Gastroesophageal sphincter (tissue), 4 donors: ENCODE measurements around the gene OPN4. TPM values are rescaled to one million over a fixed set of nuclear protein-coding genes. Genes with fewer than 3 reads are reported as not detected.
A peak's percentile ranks its signal among the peaks of the same experiment; 100 is the strongest.

Experiments
- ATAC-seq: fragments of 150-250 bp; one replicate; pipeline ENCODE4 v1.9.1; 2016; ENCODE audit warnings: mild to moderate bottlenecking, moderate library complexity
- H3K27ac ChIP-seq, 4 donors: fragments of 200-600 bp; sonication (generic) in 3 of 4; 1 replicate in 3 of 4; 2 replicates in 1 of 4; pipeline ENCODE4 v1.5.1; 2016 to 2019
- H3K27me3 ChIP-seq: fragments of 200-600 bp; sonication (generic); one replicate; pipeline ENCODE4 v1.5.1; 2019
- H3K36me3 ChIP-seq, 2 donors: fragments of 200-600 bp; sonication (generic); one replicate each; pipeline ENCODE4 v1.5.1; 2019; ENCODE audit warnings: control low read depth in 1 of 2
- H3K4me1 ChIP-seq, 3 donors: fragments of 200-600 bp; sonication (generic); 1 replicate in 2 of 3; 2 replicates in 1 of 3; pipeline ENCODE4 v1.5.1; 2016 to 2019; ENCODE audit warnings: control low read depth in 2 of 3
- H3K4me3 ChIP-seq, 2 donors: fragments of 200-600 bp; sonication (generic); one replicate each; pipeline ENCODE4 v1.5.1; 2019; ENCODE audit warnings: mild to moderate bottlenecking in 1 of 2, moderate library complexity in 1 of 2
- H3K9me3 ChIP-seq, 3 donors: fragments of 200-600 bp; sonication (generic); one replicate each; pipeline ENCODE4 v1.5.1; 2017 to 2019; ENCODE audit warnings: control low read depth in 2 of 3
- CTCF ChIP-seq, 4 experiments: fragments of 200-600 bp in 2 of 4; fragments of 450-650 bp in 2 of 4; sonication (generic) in 1 of 4; IDR thresholded peaks; one replicate each; pipeline ENCODE4 v1.5.1; 2017 to 2019; ENCODE audit warnings: antibody characterized with exemption in 4 of 4, mild to moderate bottlenecking in 2 of 4, moderate library complexity in 2 of 4
- EP300 ChIP-seq: sonication (generic); formaldehyde crosslinking; IDR thresholded peaks from one replicate; pipeline ENCODE4 v1.6.1; 2017; ENCODE audit warnings: antibody characterized with exemption, mild to moderate bottlenecking
- POLR2A ChIP-seq, 2 donors: fragments of 450-650 bp; IDR thresholded peaks; one replicate each; pipeline ENCODE4 v1.6.1; 2017; ENCODE audit warnings: antibody characterized with exemption in 2 of 2, mild to moderate bottlenecking in 2 of 2, moderate library complexity in 1 of 2
- POLR2AphosphoS5 ChIP-seq: sonication (generic); formaldehyde crosslinking; IDR thresholded peaks from one replicate; pipeline ENCODE4 v1.6.1; 2017; ENCODE audit warnings: antibody characterized with exemption
- WGBS, 2 donors: methylation state at CpG; one replicate each; pipeline ENCODE4 v1.1.5; 2018; ENCODE audit warnings: low coverage in 1 of 2; 5-methylcytosine and 5-hydroxymethylcytosine counted together
- total RNA-seq, 4 donors: library from RNA; depleted of rRNA; stranded (reverse); fragments of >200 nt; gene quantifications; one replicate each; pipeline ENCODE4 v1.1.0, GENCODE V29; 2016

The OPN4 gene
- total RNA-seq, 4 donors from 2014 or later = not detected

- peaks cover 0 to 22% of the 10 kb centered on the region in 2 donors for H3K36me3 ChIP-seq
- peaks cover 0 to 51% (median 10%) of the 10 kb centered on the region in 3 donors for H3K4me1 ChIP-seq
- H3K9me3 ChIP-seq = no peaks in the 10 kb centered on the region
- no peak for ATAC-seq
- no peaks in the 10 kb centered on the region for H3K27me3 ChIP-seq
- H3K27ac ChIP-seq = peak overlapping the region; percentile 93 to 97 (median 95)
- H3K4me3 ChIP-seq = peak overlapping the region; percentile 66 to 76
- 10 to 53% methylated on average over 2 to 3 of the region's 9 CpGs for WGBS, 2 donors
- TF ChIP-seq POLR2A (IDR thresholded peaks at IDR 0.05) = no peak
- no peak for TF ChIP-seq POLR2AphosphoS5
- no peak for TF ChIP-seq CTCF (IDR thresholded peaks at IDR 0.05)
- no peak for TF ChIP-seq EP300
Measured at GRCh38 chr10:86712317-86712707, 58.0 kb downstream of the OPN4 start.

GRCh38 chr10:86715156-86715795, 60.9 kb downstream of the OPN4 start:
- H3K27me3 ChIP-seq = no peaks in the 10 kb centered on the region
- H3K9me3 ChIP-seq = no peaks in the 10 kb centered on the region
- TF ChIP-seq POLR2A (IDR thresholded peaks at IDR 0.05) (no peak), EP300 (no peak), POLR2AphosphoS5 (no peak)
- peaks cover 0 to 40% (median 10%) of the 10 kb centered on the region in 3 donors for H3K4me1 ChIP-seq
- no peak overlapping the region for H3K4me3 ChIP-seq
- H3K36me3 ChIP-seq = peaks cover 0 to 13% of the 10 kb centered on the region in 2 donors
- no peak for ATAC-seq
- WGBS, 2 donors = 100% methylated on average over 1 of the region's 6 CpGs; no CpG with 5 or more reads in 1 of the 2 donors
- H3K27ac ChIP-seq = peak overlapping the region in 3 of 4 donors; percentile 3 to 61 (median 55)

- ATAC-seq = no peak
- peaks cover 0 to 34% (median 6%) of the 10 kb centered on the region in 3 donors for H3K4me1 ChIP-seq
- 55% methylated on average over 2 of the region's 5 CpGs; no CpG with 5 or more reads in 1 of the 2 donors for WGBS, 2 donors
- H3K9me3 ChIP-seq = no peaks in the 10 kb centered on the region
- no peak overlapping the region for H3K4me3 ChIP-seq
- peak overlapping the region in 3 of 4 donors; percentile 3 to 61 (median 55) for H3K27ac ChIP-seq
- peaks cover 0 to 13% of the 10 kb centered on the region in 2 donors for H3K36me3 ChIP-seq
- TF ChIP-seq EP300 (no peak), CTCF (IDR thresholded peaks at IDR 0.05) (no peak), POLR2A (IDR thresholded peaks at IDR 0.05) (no peak), POLR2AphosphoS5 (no peak)
- no peaks in the 10 kb centered on the region for H3K27me3 ChIP-seq
Measured at GRCh38 chr10:86715836-86716235, 61.5 kb downstream of the OPN4 start.

Other genes with a start within 250 kb of the OPN4 start
- 10 to 100 TPM; 35.6 to 55.1 (median 40.6) TPM for gene WAPL, start 132.8 kb upstream of the OPN4 start, total RNA-seq
- gene LDB3, start 14.0 kb downstream of the OPN4 start, total RNA-seq = 10 to 100 TPM; 12.9 to 45.8 (median 18.6) TPM
- 100 to 1,000 TPM in 3 of 4 donors, 10 to 100 TPM in 1; 91.5 to 121 (median 117) TPM for gene BMPR1A, start 102.1 kb downstream of the OPN4 start, total RNA-seq